ENCODE data around the gene RAC3.

GRCh38 chr17:82055023-82055964, 23.8 kb downstream of the RAC3 start:
- TF ChIP-seq, protein P1, sequence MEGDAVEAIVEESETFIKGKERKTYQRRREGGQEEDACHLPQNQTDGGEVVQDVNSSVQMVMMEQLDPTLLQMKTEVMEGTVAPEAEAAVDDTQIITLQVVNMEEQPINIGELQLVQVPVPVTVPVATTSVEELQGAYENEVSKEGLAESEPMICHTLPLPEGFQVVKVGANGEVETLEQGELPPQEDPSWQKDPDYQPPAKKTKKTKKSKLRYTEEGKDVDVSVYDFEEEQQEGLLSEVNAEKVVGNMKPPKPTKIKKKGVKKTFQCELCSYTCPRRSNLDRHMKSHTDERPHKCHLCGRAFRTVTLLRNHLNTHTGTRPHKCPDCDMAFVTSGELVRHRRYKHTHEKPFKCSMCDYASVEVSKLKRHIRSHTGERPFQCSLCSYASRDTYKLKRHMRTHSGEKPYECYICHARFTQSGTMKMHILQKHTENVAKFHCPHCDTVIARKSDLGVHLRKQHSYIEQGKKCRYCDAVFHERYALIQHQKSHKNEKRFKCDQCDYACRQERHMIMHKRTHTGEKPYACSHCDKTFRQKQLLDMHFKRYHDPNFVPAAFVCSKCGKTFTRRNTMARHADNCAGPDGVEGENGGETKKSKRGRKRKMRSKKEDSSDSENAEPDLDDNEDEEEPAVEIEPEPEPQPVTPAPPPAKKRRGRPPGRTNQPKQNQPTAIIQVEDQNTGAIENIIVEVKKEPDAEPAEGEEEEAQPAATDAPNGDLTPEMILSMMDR (IDR thresholded peaks at IDR 0.05), result no peak
- TF ChIP-seq POLR2A (IDR thresholded peaks at IDR 0.05; ENCODE audit: low read depth) (no peak), POLR2AphosphoS5 (IDR thresholded peaks at IDR 0.05) (no peak), EP300 (IDR thresholded peaks at IDR 0.05) (no peak)

Measured in esophagus muscularis mucosa (tissue), 4 donors.